HG02870 (cell line): ENCODE data around the gene TTC16.

ENCODE experiments used
- ATAC-seq: cut with Tn5 transposase; IDR thresholded peaks from one replicate; pipeline ENCODE4 v1.9.1; 2021; ENCODE audit warnings: mild to moderate bottlenecking, moderate library complexity; ENCODE audit not compliant: unreplicated experiment

Gene TTC16, protein sequence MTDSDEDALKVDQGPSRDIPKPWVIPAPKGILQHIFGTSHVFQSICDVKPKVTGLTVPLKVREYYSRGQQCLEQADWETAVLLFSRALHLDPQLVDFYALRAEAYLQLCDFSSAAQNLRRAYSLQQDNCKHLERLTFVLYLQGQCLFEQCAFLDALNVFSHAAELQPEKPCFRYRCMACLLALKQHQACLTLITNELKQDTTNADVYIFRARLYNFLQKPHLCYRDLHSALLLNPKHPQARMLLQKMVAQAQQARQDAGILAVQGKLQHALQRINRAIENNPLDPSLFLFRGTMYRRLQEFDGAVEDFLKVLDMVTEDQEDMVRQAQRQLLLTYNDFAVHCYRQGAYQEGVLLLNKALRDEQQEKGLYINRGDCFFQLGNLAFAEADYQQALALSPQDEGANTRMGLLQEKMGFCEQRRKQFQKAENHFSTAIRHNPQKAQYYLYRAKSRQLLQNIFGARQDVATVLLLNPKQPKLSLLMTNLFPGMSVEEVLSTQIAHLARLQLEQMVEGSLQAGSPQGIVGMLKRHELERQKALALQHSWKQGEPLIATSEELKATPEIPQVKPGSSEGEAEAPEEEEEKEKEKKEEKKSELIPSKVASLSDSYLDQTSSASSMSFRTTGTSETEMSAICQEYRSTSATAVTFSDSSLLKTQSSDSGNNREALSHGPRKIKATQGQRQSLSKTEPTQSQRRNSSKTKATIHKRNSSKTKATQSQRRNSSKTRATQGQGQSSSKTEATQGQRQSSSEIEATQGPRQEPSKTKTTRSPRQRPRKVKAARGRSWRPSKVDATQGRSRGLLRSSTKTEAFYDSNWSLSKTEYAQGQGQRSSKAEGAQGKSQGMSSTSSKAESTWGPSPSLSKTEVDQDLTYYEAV

DNA sequence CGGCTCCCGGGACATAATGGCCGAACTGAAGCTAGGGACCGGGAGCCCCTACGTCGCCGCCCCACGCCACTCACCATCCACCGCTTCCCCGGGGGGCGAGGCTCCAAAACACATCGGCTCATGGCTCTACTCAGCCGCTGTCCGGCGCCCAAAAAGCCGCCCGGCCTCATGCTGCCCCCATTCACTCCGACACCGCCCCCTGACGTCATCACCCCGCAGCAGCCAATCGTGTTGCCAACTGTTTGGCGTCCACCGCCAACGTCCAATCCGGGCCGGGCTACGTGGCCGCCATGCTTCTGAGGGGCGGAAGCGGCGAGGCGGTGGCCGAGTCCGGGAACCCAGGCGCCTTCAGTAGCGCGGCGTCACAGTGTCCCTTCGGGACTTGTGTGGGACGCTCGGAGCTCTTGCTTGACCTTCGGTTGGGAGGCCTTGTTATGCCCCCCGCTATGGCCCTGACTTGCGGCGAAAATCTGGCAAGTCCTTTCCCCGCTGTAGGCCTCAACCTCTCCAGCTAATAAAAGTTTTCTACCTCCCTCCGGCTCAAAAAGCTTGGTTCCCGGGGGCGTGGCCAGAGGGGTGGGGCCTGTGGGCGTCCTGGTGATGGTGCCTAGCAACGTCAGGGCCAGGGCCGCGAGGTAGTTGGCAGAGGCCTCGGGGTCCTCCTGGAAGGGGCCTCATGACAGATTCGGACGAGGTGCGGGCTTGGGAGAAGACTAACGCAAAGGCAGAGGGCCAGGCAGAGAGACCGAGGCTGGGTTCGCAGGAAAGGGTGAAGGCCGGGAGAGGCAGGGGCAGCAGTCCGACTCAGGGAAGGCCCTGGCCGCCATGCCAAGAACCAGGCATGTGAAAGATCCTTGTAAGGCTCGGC, at the start of gene TTC16, which contains the start of gene PTRH1:
TTC16 (plus strand) TSS at position 610 of the 868 bp plus-strand sequence; CDS start at position 677, 67 bp downstream.
PTRH1 (minus strand) TSS at position 194 of the 868 bp plus-strand sequence; CDS start at position 170, 24 bp downstream.
- peak; percentile 91 for ATAC-seq

DNA sequence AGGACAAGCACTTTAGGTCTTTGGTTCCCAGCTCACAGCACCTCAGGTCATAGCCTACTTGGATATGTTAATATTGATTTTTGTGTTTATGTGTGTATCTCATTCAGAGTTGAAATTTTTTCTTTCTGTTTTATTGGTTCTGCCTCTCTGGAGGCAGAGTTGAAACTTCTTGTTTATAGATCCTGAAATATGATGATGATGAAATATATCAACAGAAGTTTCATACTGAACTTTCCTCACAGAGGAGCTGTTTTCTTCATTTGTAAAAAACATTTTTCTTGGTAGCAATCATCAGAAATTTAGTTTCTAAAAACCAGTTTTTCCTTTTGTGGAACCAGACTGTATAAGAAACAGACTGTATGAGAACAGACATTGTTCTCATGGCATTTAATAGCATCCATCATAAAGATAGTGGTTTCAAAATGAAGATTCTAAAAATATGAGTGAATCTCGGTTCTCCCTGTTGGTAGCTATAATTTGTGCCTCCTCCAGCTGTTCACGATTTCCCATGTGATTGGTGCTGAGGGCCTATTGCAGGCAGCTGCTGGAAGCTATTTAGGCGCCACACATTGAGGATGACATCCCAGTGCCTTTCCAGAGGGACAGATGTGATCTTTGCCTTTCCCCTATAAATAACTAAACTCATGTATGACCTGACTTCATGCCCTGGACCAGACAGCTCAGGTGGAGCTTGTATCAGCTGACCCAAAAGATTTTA, 48.6 kb upstream of the TTC16 start:
- no peak for ATAC-seq

DNA sequence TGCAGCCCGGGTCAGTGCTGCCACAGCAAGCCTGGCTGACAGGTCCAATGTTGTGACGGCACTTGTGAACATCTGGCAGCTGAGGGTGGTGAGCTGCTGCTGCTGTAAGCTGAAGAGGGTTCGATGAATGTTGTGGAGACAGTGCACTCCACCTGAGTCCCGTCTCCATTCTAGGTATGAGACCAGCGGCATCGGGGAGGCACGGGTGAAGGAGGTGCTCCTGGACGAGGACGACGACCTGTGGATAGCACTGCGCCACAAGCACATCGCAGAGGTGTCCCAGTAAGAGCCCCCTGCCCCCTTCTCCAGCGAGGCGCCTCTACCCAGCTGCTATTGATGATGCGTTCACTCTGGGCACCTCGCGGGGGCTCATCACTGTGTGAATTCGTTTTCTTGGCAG, 48.0 kb upstream of the TTC16 start:
- ATAC-seq: no peak

DNA sequence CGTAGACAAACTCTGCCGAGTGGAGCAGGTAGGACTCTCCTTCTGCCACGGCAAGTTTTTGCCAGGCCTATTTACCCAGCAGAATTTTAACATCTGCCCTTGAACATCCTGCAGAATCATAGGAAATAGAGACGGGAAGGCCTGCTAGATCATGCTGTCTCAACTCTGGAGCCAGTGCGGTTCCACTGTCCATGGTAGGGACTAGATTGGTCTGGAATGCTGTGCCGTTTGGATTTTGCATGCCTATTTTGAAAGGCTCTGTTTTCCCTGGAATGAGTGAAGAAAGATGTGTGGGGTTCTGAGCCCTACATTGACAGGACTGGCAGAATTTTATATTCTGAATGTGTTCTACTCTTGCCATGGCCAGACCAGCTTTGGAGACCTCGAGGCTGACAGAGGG, 42.6 kb upstream of the TTC16 start:
- no peak for ATAC-seq

DNA sequence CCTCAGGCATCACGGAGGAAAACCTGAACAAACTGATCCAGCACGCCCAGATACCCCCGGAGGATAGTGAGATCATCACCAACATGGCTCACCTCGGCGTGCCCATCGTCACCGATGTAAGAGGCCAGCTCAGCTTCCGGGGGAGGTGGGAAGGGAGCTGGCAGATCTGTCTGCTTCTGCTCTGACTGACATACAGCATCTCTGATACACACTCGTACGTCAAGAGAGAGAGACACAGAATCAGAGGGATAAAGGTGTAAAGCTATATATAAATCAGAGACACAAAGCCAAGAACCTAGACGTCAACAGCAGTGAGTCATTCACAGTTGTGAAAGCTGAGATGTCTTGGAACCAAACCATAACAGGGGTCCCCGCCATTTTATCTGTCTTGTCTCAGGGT, 39.2 kb upstream of the TTC16 start:
- no peak for ATAC-seq

DNA sequence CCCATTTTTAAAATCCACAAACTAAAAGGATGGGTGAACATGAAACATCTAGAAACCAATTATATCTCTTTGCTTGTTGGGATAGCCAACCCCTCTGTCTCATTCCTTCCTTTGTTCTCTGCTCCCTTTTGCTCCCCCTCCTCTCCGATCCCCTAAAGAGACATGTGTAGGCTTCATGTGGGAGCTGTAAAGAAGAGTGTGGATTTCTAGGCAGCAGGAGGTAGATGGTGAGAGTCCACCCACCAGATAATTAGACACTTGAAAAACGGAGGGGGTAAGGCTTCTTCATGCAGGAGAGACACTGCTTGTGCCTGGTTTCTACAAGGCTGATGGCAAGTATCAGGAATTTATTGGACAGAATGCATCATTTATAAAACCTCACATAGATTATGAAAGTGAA, 36.4 kb upstream of the TTC16 start:
- no peak for ATAC-seq

DNA sequence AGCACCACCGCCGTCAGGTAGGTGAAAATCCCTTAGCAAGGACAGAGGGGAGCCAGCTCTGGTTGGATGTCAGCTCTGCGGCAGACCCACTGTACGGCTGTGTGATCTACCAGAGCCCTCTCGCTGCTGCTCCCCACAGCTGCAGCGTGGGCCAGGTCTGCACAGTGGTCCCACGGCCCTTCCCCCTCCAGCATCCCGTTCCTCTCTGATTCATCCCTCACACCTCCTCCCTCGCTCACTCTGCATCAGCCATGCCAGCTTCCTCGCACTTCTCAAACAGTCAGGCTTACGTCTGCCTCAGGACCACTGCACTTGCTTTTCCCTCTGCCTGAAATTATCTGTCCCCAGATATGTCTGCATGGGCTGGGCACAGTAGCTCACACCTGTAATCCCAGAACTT, 35.7 kb upstream of the TTC16 start:
- ATAC-seq: no peak

DNA sequence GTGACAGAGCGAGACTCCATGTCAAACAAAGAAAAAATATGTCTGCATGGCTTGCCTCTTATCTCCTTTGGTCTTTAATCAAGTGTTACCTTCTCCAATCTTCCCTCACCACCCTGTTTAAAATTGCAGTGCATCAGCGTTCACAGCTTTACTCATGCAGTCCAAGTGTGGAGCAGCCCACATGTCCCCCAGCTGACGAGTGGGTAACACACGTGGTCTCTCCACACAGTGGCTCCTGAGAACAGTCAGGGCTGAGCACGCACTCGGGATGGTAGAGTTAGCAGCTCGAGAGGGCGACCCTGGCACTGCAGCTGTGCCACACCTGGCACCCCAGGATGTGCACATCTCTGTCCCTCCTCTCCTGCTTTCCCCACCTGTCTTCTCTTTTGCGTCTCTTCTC, 35.0 kb upstream of the TTC16 start:
- ATAC-seq: no peak

DNA sequence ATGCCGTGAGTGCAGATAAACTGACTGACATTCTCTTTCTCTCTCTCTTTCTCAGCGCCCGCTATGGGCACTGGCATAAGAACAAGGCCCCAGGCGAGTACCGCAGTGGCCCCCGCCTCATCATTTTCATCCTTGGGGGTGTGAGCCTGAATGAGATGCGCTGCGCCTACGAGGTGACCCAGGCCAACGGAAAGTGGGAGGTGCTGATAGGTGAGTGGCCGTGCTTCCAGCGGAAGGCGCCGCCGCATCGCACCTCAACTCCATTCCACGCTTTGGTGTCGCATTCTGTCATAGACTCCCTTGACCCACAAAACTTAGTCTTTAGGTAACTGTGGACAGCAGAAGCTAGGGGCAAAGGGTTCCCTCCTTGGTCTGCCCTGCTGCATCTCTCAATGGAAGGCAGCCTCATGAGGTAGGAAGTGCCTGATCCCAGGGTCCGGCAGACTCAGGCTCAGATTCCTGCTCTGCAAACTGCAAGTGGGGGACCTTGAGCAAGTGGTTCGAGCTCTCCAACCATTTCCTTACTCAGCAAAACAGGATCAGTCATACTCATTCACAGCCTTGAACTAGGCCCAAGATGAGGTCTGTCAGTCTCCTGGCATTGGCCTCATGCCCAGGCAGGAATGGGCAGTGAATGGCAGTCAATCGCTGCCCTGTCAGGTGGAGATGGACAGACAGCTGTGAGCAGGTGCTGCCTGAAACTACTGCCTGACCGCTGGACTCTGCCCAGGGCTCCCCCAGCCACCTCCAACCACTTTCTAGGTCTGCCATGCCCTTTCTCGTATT, 33.3 kb upstream of the TTC16 start:
- ATAC-seq: no peak

DNA sequence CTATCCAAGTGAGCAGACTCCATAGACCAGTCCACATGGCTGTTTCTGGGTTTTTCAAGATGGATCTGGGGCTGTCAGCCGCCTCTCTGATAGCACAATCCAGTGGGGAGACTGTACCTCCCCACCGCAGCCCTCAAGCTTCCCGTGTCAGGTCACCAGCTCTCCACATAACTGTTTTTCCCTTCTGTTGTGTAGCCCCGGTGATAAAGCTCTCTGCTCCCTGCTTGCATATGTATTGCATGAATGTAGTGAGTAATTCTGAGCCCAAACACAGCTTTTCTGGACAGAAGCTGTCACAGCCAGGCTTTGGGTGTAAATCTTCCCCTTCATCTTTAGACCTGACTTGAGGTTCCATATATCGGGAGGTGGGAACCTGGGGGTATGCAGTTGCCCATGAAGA, 32.2 kb upstream of the TTC16 start:
- no peak for ATAC-seq

DNA sequence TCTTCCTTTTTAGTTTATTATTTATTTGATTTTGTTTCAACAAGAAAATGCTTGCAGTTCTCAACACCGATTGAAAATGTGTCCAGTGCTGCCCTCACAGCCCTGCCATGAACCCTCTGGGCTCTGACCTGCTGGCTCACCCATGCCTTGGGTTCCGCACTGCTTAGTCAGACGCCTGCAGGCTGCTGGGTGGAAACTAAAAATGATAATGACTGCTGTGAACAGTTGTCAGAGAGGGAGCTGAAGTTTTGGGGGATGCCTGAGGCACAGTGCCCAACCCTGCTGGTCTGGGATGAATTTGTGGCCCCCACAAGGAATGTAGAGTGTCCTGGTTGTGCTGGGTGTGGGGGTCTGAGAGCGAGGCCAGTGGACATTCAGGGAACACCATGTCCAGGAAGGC, 31.3 kb upstream of the TTC16 start:
- ATAC-seq: no peak

DNA sequence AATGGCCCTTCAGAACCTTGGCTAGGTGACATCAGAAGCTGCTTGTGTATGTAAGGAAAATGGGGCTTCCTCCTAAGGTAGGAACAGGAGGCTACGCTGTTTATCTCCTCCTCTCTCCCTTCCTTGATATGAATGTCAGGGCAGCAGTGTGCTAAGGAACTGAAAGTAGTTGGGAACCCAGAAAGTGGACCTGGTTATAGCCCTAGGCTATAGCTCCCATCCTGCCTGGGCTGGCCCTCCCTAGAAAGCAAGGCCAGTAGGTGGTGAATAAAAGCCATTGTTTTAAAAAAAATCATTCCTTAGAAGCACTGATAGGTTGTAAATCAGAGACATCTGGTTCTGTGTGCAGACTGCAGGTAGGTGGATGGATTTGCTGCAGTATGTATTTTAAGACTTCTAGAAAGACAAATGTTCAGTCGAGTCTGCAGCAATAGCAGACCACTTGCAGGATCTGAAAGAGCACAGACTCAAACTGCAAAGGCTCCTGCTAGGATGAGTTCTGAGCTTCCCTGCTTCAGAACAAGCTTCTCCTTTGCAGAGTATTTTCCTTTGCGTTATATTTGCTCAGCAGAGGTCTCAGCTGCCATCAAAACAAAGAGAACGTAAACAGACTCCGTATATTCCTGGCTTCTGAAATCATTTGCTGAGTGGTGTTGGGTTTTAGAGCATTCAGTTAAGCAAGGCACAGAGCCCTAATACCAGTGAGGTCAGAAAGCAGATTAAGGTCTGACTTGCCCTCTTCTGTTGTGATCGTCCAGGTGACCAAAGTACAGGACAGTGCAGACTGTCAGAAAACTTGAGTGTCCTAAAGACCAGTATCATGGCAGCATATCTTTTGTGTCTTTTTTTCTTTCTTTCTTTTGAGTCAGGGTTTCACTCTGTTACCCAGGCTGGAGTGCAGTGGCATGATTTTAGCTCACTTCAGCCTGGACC, 29.2 kb upstream of the TTC16 start:
- ATAC-seq: no peak

DNA sequence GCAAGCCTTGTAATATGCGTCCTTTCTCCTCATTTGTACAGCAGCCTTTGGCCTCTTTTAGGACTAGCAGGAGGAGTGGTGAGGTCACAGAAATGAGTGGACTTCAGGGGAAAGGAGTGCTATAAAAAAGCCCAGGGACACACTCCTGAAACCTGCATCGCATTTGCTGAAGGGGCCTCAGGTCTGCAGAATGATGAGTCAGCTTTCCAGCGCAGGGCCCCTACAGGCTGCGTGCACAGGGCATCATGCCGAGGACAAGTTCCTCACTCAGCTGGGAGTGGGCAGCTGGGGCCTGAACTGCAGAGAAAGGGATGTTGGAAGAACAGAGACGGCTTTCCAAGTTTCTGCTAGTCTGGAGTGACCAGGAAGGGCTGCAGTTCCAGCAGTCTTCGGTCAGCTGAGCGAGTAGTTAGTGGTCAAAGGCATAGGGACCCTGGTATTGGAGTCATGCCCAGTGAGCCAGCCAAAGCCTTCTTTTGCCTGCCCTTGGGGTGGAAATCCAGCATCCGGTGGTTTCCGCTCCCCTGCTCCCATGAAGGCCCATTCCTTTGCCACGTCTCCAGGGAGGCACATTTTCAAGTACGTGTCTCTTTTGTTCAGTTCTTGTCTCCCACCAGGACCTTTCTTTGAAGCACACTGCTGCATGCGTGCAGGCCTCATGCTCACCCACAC, 26.4 kb upstream of the TTC16 start:
- no peak for ATAC-seq

DNA sequence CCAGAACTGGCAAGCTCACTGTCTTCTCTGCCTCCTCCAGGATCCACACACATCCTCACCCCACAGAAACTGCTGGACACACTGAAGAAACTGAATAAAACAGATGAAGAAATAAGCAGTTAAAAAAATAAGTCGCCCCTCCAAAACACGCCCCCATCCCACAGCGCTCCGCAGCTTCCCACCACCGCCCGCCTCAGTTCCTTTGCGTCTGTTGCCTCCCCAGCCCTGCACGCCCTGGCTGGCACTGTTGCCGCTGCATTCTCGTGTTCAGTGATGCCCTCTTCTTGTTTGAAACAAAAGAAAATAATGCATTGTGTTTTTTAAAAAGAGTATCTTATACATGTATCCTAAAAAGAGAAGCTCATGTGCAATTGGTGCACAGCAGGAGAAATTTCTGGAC, 25.1 kb upstream of the TTC16 start:
- no peak for ATAC-seq

DNA sequence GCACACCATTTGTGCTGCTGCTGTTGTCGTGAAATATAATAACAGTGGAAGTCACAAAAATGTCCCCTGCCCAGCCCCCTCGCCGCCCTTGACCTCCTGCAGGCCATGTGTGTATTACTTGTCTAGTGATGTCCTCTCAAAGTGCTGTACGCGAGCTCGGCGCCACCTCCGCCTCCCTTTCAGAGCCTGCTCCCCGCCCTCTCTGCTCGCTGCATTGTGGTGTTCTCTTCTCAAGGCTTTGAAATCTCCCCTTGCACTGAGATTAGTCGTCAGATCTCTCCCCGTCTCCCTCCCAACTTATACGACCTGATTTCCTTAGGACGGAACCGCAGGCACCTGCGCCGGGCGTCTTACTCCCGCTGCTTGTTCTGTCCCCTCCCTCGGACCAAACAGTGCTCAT, 23.8 kb upstream of the TTC16 start:
- no peak for ATAC-seq

DNA sequence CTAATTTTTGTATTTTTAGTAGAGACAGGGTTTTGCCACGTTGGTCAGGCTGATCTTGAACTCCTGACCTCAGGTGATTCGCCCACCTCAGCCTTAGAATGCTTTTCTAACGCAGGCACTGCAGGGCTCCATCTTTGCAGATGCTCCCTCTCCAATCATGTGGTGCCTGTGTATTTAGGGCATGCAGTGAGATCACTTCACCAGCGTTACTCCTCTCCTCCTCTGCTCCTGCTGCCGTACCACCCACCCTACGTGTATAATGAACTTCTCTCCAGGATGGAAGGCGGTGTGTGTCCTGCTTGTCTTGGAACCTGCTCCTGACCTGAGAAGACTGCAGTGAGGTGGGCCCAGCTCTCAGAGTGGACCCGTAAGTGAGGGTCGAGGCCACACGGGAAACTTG, 22.7 kb upstream of the TTC16 start:
- no peak for ATAC-seq

DNA sequence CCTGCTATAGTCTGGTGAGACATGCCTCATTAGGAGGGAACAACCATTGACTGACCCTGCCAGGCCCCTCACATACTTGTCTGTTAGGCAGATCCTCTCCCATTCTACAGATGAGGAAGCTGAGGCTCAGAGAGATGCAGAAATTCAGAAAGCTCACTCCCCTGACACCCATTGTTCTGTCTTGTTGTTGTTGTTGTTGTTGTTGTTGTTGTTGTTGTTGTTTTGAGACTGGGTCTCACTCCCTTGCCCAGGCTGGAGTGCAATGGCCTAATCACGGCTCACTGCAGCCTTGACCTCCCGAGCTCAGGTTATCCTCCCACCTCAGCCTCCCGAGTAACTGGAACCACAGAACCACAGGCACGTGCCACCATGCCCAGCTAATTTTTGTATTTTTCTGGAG, 22.2 kb upstream of the TTC16 start:
- no peak for ATAC-seq
